Smooth muscle cell (in vitro differentiated cells): ENCODE measurements around the gene MOXD1. TPM values are rescaled to one million over a fixed set of nuclear protein-coding genes. Genes with fewer than 3 reads are reported as not detected.

Experiments used
- DNase-seq: peaks from one replicate; lab custom pipeline; 2025; ENCODE audit not compliant: unreplicated experiment; lab: John Stamatoyannopoulos, UW
- H2AFZ ChIP-seq: fragments of 200-600 bp; sonication (generic); 2 replicates; pipeline ENCODE4 v1.6.0; 2016; ENCODE audit warnings: antibody characterized with exemption, low read depth, mild to moderate bottlenecking
- H3F3A ChIP-seq: fragments of 200-600 bp; sonication (generic); 2 replicates; pipeline ENCODE4 v1.6.0; 2017; ENCODE audit warnings: antibody characterized with exemption, low read depth
- H3K27ac ChIP-seq: fragments of 200-600 bp; sonication (generic); 2 replicates; pipeline ENCODE4 v1.5.1; 2016; ENCODE audit warnings: low read depth, mild to moderate bottlenecking
- H3K27me3 ChIP-seq: fragments of 200-600 bp; sonication (generic); 2 replicates; pipeline ENCODE4 v1.6.1; 2016; ENCODE audit warnings: low read depth, mild to moderate bottlenecking
- H3K36me3 ChIP-seq: fragments of 200-600 bp; sonication (generic); 2 replicates; pipeline ENCODE4 v1.5.1; 2016; ENCODE audit warnings: low read depth
- H3K4me1 ChIP-seq: fragments of 200-600 bp; sonication (generic); 2 replicates; pipeline ENCODE4 v1.5.1; 2016; ENCODE audit warnings: low read depth
- H3K4me2 ChIP-seq: fragments of 200-600 bp; sonication (generic); 2 replicates; pipeline ENCODE4 v1.6.0; 2016; ENCODE audit warnings: mild to moderate bottlenecking
- H3K4me3 ChIP-seq: fragments of 200-600 bp; sonication (generic); 2 replicates; pipeline ENCODE4 v1.5.1; 2016; ENCODE audit warnings: mild to moderate bottlenecking
- H3K79me2 ChIP-seq: fragments of 200-600 bp; sonication (generic); 2 replicates; pipeline ENCODE4 v1.6.0; 2016; ENCODE audit warnings: low read depth, mild to moderate bottlenecking
- H3K9ac ChIP-seq: fragments of 200-600 bp; sonication (generic); 2 replicates; pipeline ENCODE4 v1.6.0; 2016; ENCODE audit warnings: low read depth
- H3K9me3 ChIP-seq: fragments of 200-600 bp; sonication (generic); replicated peaks from 2 replicates; pipeline ENCODE4 v1.5.1; 2016; ENCODE audit warnings: low read depth
- H4K20me1 ChIP-seq: fragments of 200-600 bp; sonication (generic); 2 replicates; pipeline ENCODE4 v1.6.0; 2016; ENCODE audit warnings: low read depth
- CTCF ChIP-seq: fragments of 200-600 bp; sonication (generic); IDR thresholded peaks from 2 replicates; pipeline ENCODE4 v1.5.1; 2017; ENCODE audit warnings: borderline replicate concordance, mild to moderate bottlenecking, antibody characterized with exemption; ENCODE audit not compliant: insufficient read depth, poor library complexity, severe bottlenecking
- WGBS: methylation state at CpG from one replicate; pipeline ENCODE4 v1.1.7; 2016; ENCODE audit warnings: low lambda C conversion rate; 5-methylcytosine and 5-hydroxymethylcytosine counted together
- polyA plus RNA-seq: library from polyadenylated mRNA; unstranded; fragments of >200 nt; fragmentation: Nextera tagmentation; extraction: Ambion mirVana; gene quantifications from 2 replicates; pipeline ENCODE4 v1.2.1, GENCODE V29; 2016
- total RNA-seq: library from RNA; depleted of rRNA; stranded (reverse); fragments of >200 nt; gene quantifications from 2 replicates; pipeline ENCODE4 v1.2.3, GENCODE V29; 2014

MOXD1 gene
- total and polyA plus RNA-seq, 2 experiments from 2014 or later, result 12.4 to 19.4 TPM

GRCh38 chr6:132423839-132424238 is 22.6 kb upstream of the MOXD1 start:
- Histone ChIP-seq H3K4me2 (no peak overlapping the region), H3K9me3 (no peaks in the 10 kb centered on the region), H4K20me1 (no peaks in the 10 kb centered on the region), H2AFZ (no peak overlapping the region), H3K36me3 (no peaks in the 10 kb centered on the region), H3K4me3 (no peak overlapping the region), H3K9ac (no peak overlapping the region), H3K27me3 (no peaks in the 10 kb centered on the region), H3K79me2 (no peaks in the 10 kb centered on the region), H3K4me1 (no peaks in the 10 kb centered on the region), H3K27ac (no peak overlapping the region), H3F3A (no peaks in the 10 kb centered on the region)
- DNase-seq, result no peak
- TF ChIP-seq CTCF, result no peak
- 94% methylated on average over 3 of the region's 3 CpGs for WGBS

GRCh38 chr6:132418235-132418965 is 17.1 kb upstream of the MOXD1 start:
- TF ChIP-seq CTCF, result no peak
- Histone ChIP-seq H3K36me3 (no peaks in the 10 kb centered on the region), H3K4me2 (no peak overlapping the region), H3K79me2 (no peaks in the 10 kb centered on the region), H3F3A (no peaks in the 10 kb centered on the region), H2AFZ (no peak overlapping the region), H3K9ac (no peak overlapping the region), H3K27ac (no peak overlapping the region), H4K20me1 (no peaks in the 10 kb centered on the region), H3K4me1 (no peaks in the 10 kb centered on the region), H3K9me3 (no peaks in the 10 kb centered on the region), H3K4me3 (no peak overlapping the region), H3K27me3 (no peaks in the 10 kb centered on the region)
- DNase-seq, result no peak
- 76% methylated on average over 6 of the region's 6 CpGs for WGBS

- Histone ChIP-seq H3K4me1 (no peaks in the 10 kb centered on the region), H3K27me3 (no peaks in the 10 kb centered on the region), H3K36me3 (no peaks in the 10 kb centered on the region), H3K9ac (no peak overlapping the region), H3K4me3 (no peak overlapping the region), H4K20me1 (no peaks in the 10 kb centered on the region), H2AFZ (no peak overlapping the region), H3K9me3 (no peaks in the 10 kb centered on the region), H3K4me2 (no peak overlapping the region), H3F3A (no peaks in the 10 kb centered on the region), H3K27ac (no peak overlapping the region), H3K79me2 (no peaks in the 10 kb centered on the region)
- 83% methylated on average over 5 of the region's 5 CpGs for WGBS
- no peak for DNase-seq
- no peak for TF ChIP-seq CTCF
Measured at GRCh38 chr6:132414761-132415160, 13.5 kb upstream of the MOXD1 start.

GRCh38 chr6:132414322-132414721 is 13.0 kb upstream of the MOXD1 start:
- no peak overlapping the region for H3K27ac ChIP-seq
- no peak for DNase-seq
- H3K4me3 ChIP-seq, result no peak overlapping the region
- no peaks in the 10 kb centered on the region for H3K4me1 ChIP-seq
- H3K27me3 ChIP-seq, result no peaks in the 10 kb centered on the region
- no peaks in the 10 kb centered on the region for H3K79me2 ChIP-seq
- no peak overlapping the region for H3K4me2 ChIP-seq
- no peak overlapping the region for H2AFZ ChIP-seq
- H3K9me3 ChIP-seq, result no peaks in the 10 kb centered on the region
- WGBS, result 69% methylated on average over 6 of the region's 6 CpGs
- no peaks in the 10 kb centered on the region for H3K36me3 ChIP-seq
- TF ChIP-seq CTCF, result no peak
- no peaks in the 10 kb centered on the region for H3F3A ChIP-seq
- no peaks in the 10 kb centered on the region for H4K20me1 ChIP-seq
- H3K9ac ChIP-seq, result no peak overlapping the region
